Measurements from ENCODE around the gene ZFPM1. TPM values are rescaled to one million over a fixed set of nuclear protein-coding genes. Genes with fewer than 3 reads are reported as not detected.
A peak's percentile ranks its signal among the peaks of the same experiment; 100 is the strongest.

Gene ZFPM1
- total RNA-seq, 1 donor from 2014 or later = 11.1 TPM

DNA sequence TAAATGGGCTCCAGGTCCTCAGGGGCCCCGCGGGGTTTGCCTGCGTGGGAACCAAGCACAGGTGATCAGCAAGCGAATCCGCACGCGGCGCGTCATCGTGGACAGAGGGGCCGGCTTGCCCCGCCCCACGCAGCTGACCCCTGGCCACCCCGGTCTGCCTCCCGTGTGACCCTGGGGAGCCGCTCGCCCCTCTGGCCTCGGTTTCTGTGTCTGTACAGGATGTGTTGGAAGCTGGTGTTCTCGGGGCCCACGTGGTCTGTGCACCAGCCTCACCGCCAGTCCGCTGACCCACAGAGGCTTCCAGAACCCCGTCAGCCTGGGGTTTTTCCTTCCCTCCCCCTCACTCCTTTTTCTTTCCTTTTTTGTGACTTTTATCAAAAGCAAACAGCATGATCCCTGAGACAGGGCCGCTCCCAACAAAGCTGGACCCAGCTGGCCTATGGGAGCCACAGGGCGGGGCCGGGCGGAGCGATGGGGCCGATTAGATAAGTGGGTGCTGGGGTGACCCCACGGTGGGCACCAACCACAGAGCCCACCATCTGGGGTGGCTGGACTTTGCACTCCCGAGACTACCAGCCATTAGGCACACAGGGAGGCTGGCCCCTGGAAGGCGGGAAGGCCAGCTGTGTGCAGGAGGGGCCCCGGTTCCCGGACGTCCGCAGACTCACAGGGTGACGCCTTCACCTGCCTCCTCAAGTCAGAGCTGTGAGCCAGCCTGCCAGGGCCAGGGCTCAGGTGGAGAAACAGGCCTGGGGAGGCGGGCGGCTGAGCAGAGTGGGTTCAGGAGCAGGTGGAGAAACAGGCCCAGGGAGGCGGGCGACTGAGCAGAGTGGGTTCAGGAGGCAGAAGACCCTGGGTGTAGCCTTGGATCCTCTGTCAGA is 56.0 kb downstream of the ZFPM1 start:
- H3K4me3 Mint-ChIP-seq = no peak overlapping the region
- no peaks in the 10 kb centered on the region for H3K9me3 Mint-ChIP-seq
- no peaks in the 10 kb centered on the region for H3K27me3 Mint-ChIP-seq (ENCODE audit: low read depth)
- H3K27ac Mint-ChIP-seq (ENCODE audit: unreplicated experiment) = no peak overlapping the region
- H3K36me3 Mint-ChIP-seq (ENCODE audit: low read depth) = no peaks in the 10 kb centered on the region
- TF ChIP-seq CTCF (conservative IDR thresholded peaks at IDR 0.05) = no peak
- no peak for DNase-seq (ENCODE audit: low read depth, low spot score)
- H3K4me1 Mint-ChIP-seq = peaks cover 3% of the 10 kb centered on the region

DNA sequence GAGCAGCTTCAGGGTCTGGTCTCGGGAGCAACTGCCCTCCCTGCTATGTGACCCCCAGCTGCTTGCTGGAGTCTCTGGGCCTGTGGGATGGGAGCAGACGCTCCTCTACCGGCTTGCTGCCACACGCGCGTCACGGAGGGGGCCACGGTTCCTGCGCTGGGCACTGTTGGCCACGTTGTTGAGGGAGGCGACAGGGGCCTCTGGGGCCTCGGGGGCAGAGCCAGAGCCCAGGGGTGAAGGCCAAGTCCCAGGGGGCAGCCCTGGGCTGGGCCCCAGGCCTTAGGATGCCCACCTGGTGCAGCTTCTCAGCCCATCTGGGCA is 56.6 kb downstream of the ZFPM1 start:
- no peak for DNase-seq (ENCODE audit: low read depth, low spot score)
- H3K36me3 Mint-ChIP-seq (ENCODE audit: low read depth) = no peaks in the 10 kb centered on the region
- H3K27me3 Mint-ChIP-seq (ENCODE audit: low read depth) = no peaks in the 10 kb centered on the region
- H3K4me1 Mint-ChIP-seq = peaks cover 6% of the 10 kb centered on the region
- no peaks in the 10 kb centered on the region for H3K9me3 Mint-ChIP-seq
- H3K27ac Mint-ChIP-seq (ENCODE audit: unreplicated experiment) = no peak overlapping the region
- H3K4me3 Mint-ChIP-seq = no peak overlapping the region
- TF ChIP-seq CTCF (conservative IDR thresholded peaks at IDR 0.05) = no peak

GRCh38 chr16:88510091-88510994 is 57.3 kb downstream of the ZFPM1 start:
- TF ChIP-seq CTCF (conservative IDR thresholded peaks at IDR 0.05) = no peak
- H3K36me3 Mint-ChIP-seq (ENCODE audit: low read depth) = no peaks in the 10 kb centered on the region
- no peak for DNase-seq (ENCODE audit: low read depth, low spot score)
- H3K4me3 Mint-ChIP-seq = no peak overlapping the region
- H3K27ac Mint-ChIP-seq (ENCODE audit: unreplicated experiment) = no peak overlapping the region
- peaks cover 5% of the 10 kb centered on the region for H3K4me1 Mint-ChIP-seq
- H3K9me3 Mint-ChIP-seq = no peaks in the 10 kb centered on the region
- H3K27me3 Mint-ChIP-seq (ENCODE audit: low read depth) = no peaks in the 10 kb centered on the region

GRCh38 chr16:88511060-88511459 is 58.0 kb downstream of the ZFPM1 start:
- no peak for DNase-seq (ENCODE audit: low read depth, low spot score)
- TF ChIP-seq CTCF (conservative IDR thresholded peaks at IDR 0.05) = no peak
- H3K27me3 Mint-ChIP-seq (ENCODE audit: low read depth) = no peaks in the 10 kb centered on the region
- H3K36me3 Mint-ChIP-seq (ENCODE audit: low read depth) = no peaks in the 10 kb centered on the region
- peak overlapping the region; percentile 35 for H3K27ac Mint-ChIP-seq (ENCODE audit: unreplicated experiment)
- peaks cover 5% of the 10 kb centered on the region for H3K4me1 Mint-ChIP-seq
- no peaks in the 10 kb centered on the region for H3K9me3 Mint-ChIP-seq
- H3K4me3 Mint-ChIP-seq = no peak overlapping the region

DNA sequence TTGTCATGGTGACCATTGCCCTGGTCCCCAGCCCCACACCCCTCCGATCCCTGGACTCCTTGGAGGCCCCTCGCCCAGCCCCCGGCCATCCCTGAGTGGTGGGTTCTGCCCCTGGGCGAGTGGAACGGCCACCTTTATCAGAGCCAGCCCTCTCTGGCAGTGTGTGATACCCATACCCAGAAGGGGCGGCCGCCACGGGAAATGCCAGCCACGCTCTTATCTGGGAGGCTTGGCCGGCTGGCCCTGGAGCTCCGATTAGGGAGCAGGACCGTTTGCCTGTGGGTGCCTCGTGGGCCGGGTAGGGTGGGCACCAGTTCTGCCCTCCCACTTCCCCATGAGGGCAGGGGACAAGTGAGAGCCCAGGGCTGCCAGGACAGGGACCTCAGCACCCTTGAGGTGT is 58.8 kb downstream of the ZFPM1 start:
- H3K9me3 Mint-ChIP-seq = no peaks in the 10 kb centered on the region
- H3K27ac Mint-ChIP-seq (ENCODE audit: unreplicated experiment) = no peak overlapping the region
- H3K27me3 Mint-ChIP-seq (ENCODE audit: low read depth) = no peaks in the 10 kb centered on the region
- H3K4me1 Mint-ChIP-seq = peaks cover 9% of the 10 kb centered on the region
- DNase-seq (ENCODE audit: low read depth, low spot score) = no peak
- no peaks in the 10 kb centered on the region for H3K36me3 Mint-ChIP-seq (ENCODE audit: low read depth)
- TF ChIP-seq CTCF (conservative IDR thresholded peaks at IDR 0.05) = no peak
- no peak overlapping the region for H3K4me3 Mint-ChIP-seq

Measured in neural crest cell (in vitro differentiated cells).